ENCODE results near the gene ZC3H12A. TPM values are rescaled to one million over a fixed set of nuclear protein-coding genes. Genes with fewer than 3 reads are reported as not detected.

The ZC3H12A gene
- total RNA-seq, 2 experiments from 2014 or later, result 164 to 165 TPM

GRCh38 chr1:37448185-37448584 lies 26.2 kb upstream of the ZC3H12A start:
- Mint-ChIP-seq H3K36me3 (ENCODE audit: low read depth) (no peaks in the 10 kb centered on the region), H3K9me3 (no peaks in the 10 kb centered on the region), H3K27ac (no peak overlapping the region), H3K27me3 (no peaks in the 10 kb centered on the region), H3K4me3 (no peak overlapping the region), H3K4me1 (ENCODE audit: low read depth) (peaks cover 14% of the 10 kb centered on the region)
- H3K4me1 ChIP-seq (ENCODE audit: insufficient read depth, low read length), result peaks cover 10% of the 10 kb centered on the region
- H3K9me3 ChIP-seq (ENCODE audit: control insufficient read depth in 1 of 2, insufficient read depth in 1 of 2, low read length in 2 of 2), result no peaks in the 10 kb centered on the region
- no peak for TF ChIP-seq CTCF (IDR thresholded peaks at IDR 0.05)
- H3K4me3 ChIP-seq (ENCODE audit: low read length), result no peak overlapping the region
- ChIA-PET POLR2A (no interaction called here), CTCF (no interaction called here)
- no peak overlapping the region for H3K27ac ChIP-seq (ENCODE audit: low read depth in 1 of 2, low read length in 2 of 2)
- no peaks in the 10 kb centered on the region for H3K27me3 ChIP-seq (ENCODE audit: control insufficient read depth in 1 of 2, insufficient read depth in 2 of 2, low read length in 2 of 2)
- intact Hi-C loops (cut with DNase I, micrococcal nuclease), result no loop called here
- no peaks in the 10 kb centered on the region for H3K36me3 ChIP-seq (ENCODE audit: insufficient read depth, low read length)
- DNase-seq (no peak), ATAC-seq (ENCODE audit: poor library complexity) (no peak)

- intact Hi-C loops (cut with DNase I, micrococcal nuclease), result no loop called here
- no peak overlapping the region for H3K27ac Mint-ChIP-seq
- H3K4me1 Mint-ChIP-seq (ENCODE audit: low read depth), result peaks cover 14% of the 10 kb centered on the region
- CTCF ChIA-PET, result interaction anchor here (1.8 to 2.6 kb wide), 2 partner anchors 38 to 65 kb away, joined by 4 to 11 read pairs; partner anchors contain the start of gene MEAF6
- no peak overlapping the region for H3K27ac ChIP-seq (ENCODE audit: low read depth in 1 of 2, low read length in 2 of 2)
- POLR2A ChIA-PET, result interaction anchor here (1.5 to 1.6 kb wide), 2 partner anchors 30 to 38 kb away, joined by 7 read pairs; no protein-coding TSS in a partner anchor
- no peak overlapping the region for H3K4me3 ChIP-seq (ENCODE audit: low read length)
- ATAC-seq (ENCODE audit: poor library complexity), result no peak
- DNase-seq, result no peak
- H3K9me3 ChIP-seq (ENCODE audit: control insufficient read depth in 1 of 2, insufficient read depth in 1 of 2, low read length in 2 of 2), result no peaks in the 10 kb centered on the region
- H3K9me3 Mint-ChIP-seq, result no peaks in the 10 kb centered on the region
- no peaks in the 10 kb centered on the region for H3K27me3 Mint-ChIP-seq
- no peaks in the 10 kb centered on the region for H3K27me3 ChIP-seq (ENCODE audit: control insufficient read depth in 1 of 2, insufficient read depth in 2 of 2, low read length in 2 of 2)
- H3K4me3 Mint-ChIP-seq, result no peak overlapping the region
- no peaks in the 10 kb centered on the region for H3K36me3 ChIP-seq (ENCODE audit: insufficient read depth, low read length)
- TF ChIP-seq CTCF (IDR thresholded peaks at IDR 0.05), result no peak
- H3K4me1 ChIP-seq (ENCODE audit: insufficient read depth, low read length), result peaks cover 10% of the 10 kb centered on the region
- H3K36me3 Mint-ChIP-seq (ENCODE audit: low read depth), result no peaks in the 10 kb centered on the region
Observed at GRCh38 chr1:37448691-37449417, 25.5 kb upstream of the ZC3H12A start.

DNA sequence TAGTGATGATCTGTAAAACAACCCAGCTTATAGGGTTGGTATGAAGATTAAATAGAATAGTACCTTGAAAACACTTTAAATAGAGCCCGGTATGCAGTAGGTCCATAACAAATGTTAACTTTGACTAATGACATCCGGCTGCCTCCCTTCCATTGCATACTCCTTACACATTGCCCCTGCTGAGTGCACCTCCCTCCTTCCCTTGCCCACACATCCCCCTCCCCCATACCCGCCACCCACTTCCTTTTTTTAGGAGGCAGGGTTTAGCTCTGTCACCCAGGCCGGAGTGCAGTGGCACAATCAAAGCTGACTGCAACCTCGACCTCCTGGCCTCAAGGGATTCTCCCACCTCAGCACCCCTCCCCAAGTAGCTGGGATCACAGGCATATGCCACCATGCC lies 24.4 kb upstream of the ZC3H12A start:
- intact Hi-C loops (cut with DNase I, micrococcal nuclease), result no loop called here
- H3K4me1 ChIP-seq (ENCODE audit: insufficient read depth, low read length), result peaks cover 14% of the 10 kb centered on the region
- no peaks in the 10 kb centered on the region for H3K9me3 ChIP-seq (ENCODE audit: control insufficient read depth in 1 of 2, insufficient read depth in 1 of 2, low read length in 2 of 2)
- Mint-ChIP-seq H3K27me3 (no peaks in the 10 kb centered on the region), H3K4me3 (no peak overlapping the region), H3K36me3 (ENCODE audit: low read depth) (peaks cover 2% of the 10 kb centered on the region), H3K27ac (no peak overlapping the region), H3K4me1 (ENCODE audit: low read depth) (peaks cover 18% of the 10 kb centered on the region), H3K9me3 (no peaks in the 10 kb centered on the region)
- DNase-seq (peak in 7 of 14 experiments; percentile 30 to 64 (median 40)), ATAC-seq (ENCODE audit: poor library complexity) (peak; percentile 78)
- H3K4me3 ChIP-seq (ENCODE audit: low read length), result no peak overlapping the region
- POLR2A ChIA-PET, result interaction anchor here (0.7 to 1.6 kb wide), 4 partner anchors 29 to 232 kb away, joined by 3 to 7 read pairs (median 5); partner anchors contain the start of gene SNIP1
- no peak for TF ChIP-seq CTCF (IDR thresholded peaks at IDR 0.05)
- H3K27ac ChIP-seq (ENCODE audit: low read depth in 1 of 2, low read length in 2 of 2), result no peak overlapping the region
- H3K36me3 ChIP-seq (ENCODE audit: insufficient read depth, low read length), result no peaks in the 10 kb centered on the region
- CTCF ChIA-PET, result interaction anchor here (1.8 to 2.6 kb wide), 2 partner anchors 37 to 64 kb away, joined by 4 to 11 read pairs; partner anchors contain the start of gene MEAF6
- H3K27me3 ChIP-seq (ENCODE audit: control insufficient read depth in 1 of 2, insufficient read depth in 2 of 2, low read length in 2 of 2), result no peaks in the 10 kb centered on the region

Measured in CD4-positive, alpha-beta T cell (primary cell).